ENCODE data around the gene RASSF3.

- TF ChIP-seq CTCF (IDR thresholded peaks at IDR 0.05) (no peak), POLR2A (IDR thresholded peaks at IDR 0.05) (no peak)
These were observed 38.1 kb upstream of the RASSF3 start for GRCh38 chr12:64572241-64572640.

All from body of pancreas (tissue), 4 donors.